SKM-1 (cell line): ENCODE measurements around the gene FAM13C.
"Not testable (repeated sequence)": the region's sequence is repeated elsewhere in the genome, so short reads cannot be mapped to it uniquely, and the experiment has no call there.

Experiments used
- DNase-seq: peaks from one replicate; lab custom pipeline; 2025; ENCODE audit not compliant: unreplicated experiment; lab: John Stamatoyannopoulos, UW

Gene FAM13C

GRCh38 chr10:59239108-59239507 is 123.2 kb downstream of the FAM13C start:
- not testable (repeated sequence) for DNase-seq

- no peak for DNase-seq
Observed at GRCh38 chr10:59237775-59238174, 124.6 kb downstream of the FAM13C start.

DNA sequence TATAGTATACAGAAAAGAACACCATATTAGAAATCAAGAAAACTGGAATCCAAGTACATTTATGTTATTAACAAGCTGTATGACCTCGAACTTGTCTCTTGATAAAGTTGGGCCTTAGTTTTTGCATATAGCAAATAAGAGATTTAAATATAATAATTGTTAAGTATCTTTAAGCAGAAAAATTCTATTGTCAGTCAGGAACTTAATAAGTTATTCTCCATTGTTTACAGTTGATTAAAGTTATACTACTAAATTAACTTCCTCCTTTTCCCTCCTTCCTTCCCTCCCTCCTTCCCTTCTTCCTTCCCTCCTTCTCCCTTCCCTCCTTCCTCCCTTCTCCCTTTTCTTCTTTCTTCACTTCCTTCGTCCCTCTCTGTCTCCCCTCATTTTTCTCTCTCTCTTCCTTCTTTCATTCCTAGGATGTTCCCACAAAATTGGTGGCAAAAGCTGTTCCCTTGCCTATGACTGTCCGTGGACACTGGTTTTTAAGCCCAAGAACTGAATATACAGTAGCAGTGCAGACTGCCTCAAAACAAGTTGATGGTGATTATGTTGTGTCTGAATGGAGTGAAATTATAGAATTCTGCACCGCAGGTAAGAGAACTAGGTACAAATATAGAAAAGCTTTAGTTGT is 126.2 kb downstream of the FAM13C start:
- no peak for DNase-seq

GRCh38 chr10:59234816-59235429 is 127.4 kb downstream of the FAM13C start:
- no peak for DNase-seq

DNA sequence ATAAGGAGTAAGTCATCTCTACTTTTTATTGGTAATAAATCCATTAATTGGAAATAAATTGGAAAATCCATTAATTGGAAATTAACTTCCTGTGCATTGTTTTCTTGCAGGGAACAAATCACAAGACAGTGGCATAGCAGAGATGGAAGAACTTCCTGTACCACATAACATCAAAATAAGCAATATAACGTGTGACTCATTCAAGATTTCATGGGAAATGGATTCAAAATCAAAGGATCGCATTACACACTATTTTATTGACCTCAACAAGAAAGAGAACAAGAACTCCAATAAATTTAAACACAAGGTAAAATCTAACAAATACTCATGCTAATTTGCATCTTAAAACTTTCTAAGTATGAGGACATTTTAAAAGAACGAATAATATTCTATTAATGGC is 128.2 kb downstream of the FAM13C start:
- no peak for DNase-seq

DNA sequence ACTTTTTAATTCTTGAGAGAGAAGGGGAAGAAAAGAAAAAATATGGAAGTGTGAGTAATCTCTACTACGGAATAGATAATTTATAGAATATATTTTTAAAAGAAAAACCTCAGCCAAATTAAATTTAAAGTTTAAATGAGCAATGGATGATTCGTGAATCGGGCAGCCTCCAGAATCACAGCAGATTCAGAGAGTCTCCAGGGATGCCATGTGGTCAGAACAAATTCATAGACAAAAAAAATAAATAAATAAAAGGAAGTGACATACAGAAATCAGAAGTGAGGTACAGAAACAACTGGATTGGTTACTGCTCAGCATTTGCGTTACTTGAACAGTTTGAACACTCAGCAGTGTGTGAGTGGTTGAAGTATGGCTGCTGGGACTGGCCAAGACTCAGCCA is 132.9 kb downstream of the FAM13C start:
- DNase-seq = no peak

- DNase-seq = no peak
Observed at GRCh38 chr10:59227136-59227673, 135.1 kb downstream of the FAM13C start.

- no peak for DNase-seq
Observed at GRCh38 chr10:59225211-59225610, 137.1 kb downstream of the FAM13C start.

DNA sequence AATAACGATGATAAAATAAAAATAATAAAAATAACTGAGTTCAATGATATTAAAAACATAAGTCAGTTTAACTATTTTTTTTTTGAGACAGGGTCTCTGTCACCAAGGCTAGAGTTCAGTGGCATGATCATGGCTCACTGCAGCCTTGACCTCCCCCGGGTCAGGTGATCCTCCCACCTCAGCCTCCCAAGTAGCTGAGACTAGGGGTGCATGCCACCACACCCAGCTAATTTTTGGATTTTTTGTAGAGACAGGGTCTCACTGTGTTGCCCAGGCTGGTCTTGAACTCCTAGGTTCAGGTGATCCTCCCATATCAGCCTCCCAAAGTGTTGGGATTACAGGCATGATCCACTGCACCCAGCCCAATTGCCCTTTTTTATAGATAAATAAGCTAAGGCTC is 138.8 kb downstream of the FAM13C start:
- not testable (repeated sequence) for DNase-seq

- no peak for DNase-seq
Observed at GRCh38 chr10:59222788-59223187, 139.6 kb downstream of the FAM13C start.

DNA sequence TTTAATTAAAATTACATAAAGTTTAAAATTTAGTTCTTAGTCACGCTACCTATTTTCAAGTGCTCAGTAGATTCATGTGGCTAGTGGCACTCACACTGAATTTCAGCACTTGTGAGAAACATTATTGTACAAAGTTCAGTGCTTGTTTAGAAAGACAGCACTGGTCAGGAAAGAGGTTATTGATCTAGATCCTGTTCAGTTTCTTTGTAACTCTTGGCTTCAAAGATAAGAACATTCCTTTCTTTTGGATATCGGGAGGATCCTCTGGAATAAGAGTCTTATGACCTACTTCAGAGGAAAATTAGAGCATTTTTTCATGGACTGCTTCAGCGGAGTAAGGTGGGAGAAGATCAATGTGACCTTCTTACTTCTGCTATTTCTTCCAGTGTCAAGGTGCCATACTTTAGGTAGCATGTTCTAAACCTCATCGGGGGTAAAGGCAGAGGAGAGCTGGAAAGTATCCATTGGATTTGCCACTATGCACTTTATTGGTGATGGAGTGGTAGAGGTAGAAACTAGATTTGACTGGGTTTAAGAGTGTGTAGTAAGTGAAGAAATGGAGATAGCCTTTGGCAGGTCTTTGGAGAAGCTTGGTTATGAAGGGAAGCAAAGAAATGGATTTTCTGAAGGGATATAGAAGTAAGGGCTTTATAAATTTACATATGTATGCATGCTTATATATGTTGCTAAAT is 146.0 kb downstream of the FAM13C start:
- DNase-seq = no peak

- DNase-seq = no peak
Observed at GRCh38 chr10:59214160-59214559, 148.2 kb downstream of the FAM13C start.

- DNase-seq = no peak
Observed at GRCh38 chr10:59212301-59212798, 150.0 kb downstream of the FAM13C start.

GRCh38 chr10:59206204-59206720 is 156.1 kb downstream of the FAM13C start:
- DNase-seq = no peak
